Measurements from ENCODE around the gene VNN1. TPM values are rescaled to one million over a fixed set of nuclear protein-coding genes. Genes with fewer than 3 reads are reported as not detected.

VNN1 gene
- total and polyA plus RNA-seq, 7 donors = 0.83 to 3.2 (median 2.5) TPM; not detected in 1

DNA sequence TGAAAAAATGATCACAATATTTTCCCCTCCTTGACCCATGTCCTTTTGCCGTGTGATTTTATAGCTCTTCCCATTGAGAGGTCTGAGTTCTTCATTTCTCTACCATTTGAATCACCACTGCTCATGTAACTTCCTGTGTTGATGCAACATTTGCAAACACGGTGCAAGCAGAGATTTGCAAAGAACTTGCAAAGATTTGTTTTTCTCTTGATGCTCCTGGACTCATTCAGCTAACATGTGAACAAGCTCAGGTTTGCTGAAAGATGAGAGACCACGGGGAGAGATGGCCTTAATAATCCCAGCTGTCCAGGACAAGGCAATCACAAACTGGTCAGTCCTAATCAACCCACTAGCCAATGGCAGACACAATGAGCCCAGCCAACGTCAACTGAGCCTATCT, 35.3 kb upstream of the VNN1 start:
- H3K4me1 ChIP-seq = no peaks in the 10 kb centered on the region
- no peaks in the 10 kb centered on the region for H3K9me3 ChIP-seq
- 54 to 67% methylated on average over 4 of the region's 4 CpGs for WGBS, 2 donors
- TF ChIP-seq POLR2AphosphoS5 (IDR thresholded peaks at IDR 0.05) (peak in 1 of 4 donors; percentile 23), CTCF (IDR thresholded peaks at IDR 0.05) (no peak)
- DNase-seq = no peak
- no peaks in the 10 kb centered on the region for H3K36me3 ChIP-seq
- no peak overlapping the region for H3K4me3 ChIP-seq
- peak overlapping the region in 2 of 4 donors; percentile 6 to 18 for H3K27ac ChIP-seq
- no peaks in the 10 kb centered on the region for H3K27me3 ChIP-seq
- intact Hi-C loops (cut with DNase I) = no loop called here

- Histone ChIP-seq H3K27ac (no peak overlapping the region), H3K36me3 (no peaks in the 10 kb centered on the region), H3K4me1 (no peaks in the 10 kb centered on the region), H3K4me3 (no peak overlapping the region), H3K9me3 (no peaks in the 10 kb centered on the region), H3K27me3 (no peaks in the 10 kb centered on the region)
- TF ChIP-seq EP300 (IDR thresholded peaks at IDR 0.05) = no peak
- no peak for TF ChIP-seq POLR2A (IDR thresholded peaks at IDR 0.05)
- no peak for TF ChIP-seq CTCF (IDR thresholded peaks at IDR 0.05)
- no peak for TF ChIP-seq POLR2AphosphoS5 (IDR thresholded peaks at IDR 0.05)
- intact Hi-C loops (cut with DNase I) = no loop called here
- DNase-seq = no peak
- 96 to 100% methylated on average over 1 of the region's 1 CpG for WGBS, 2 donors
Measured at GRCh38 chr6:132748446-132748845, 34.6 kb upstream of the VNN1 start.

- 61 to 75% methylated on average over 1 of the region's 1 CpG for WGBS, 2 donors
- Histone ChIP-seq H3K9me3 (no peaks in the 10 kb centered on the region), H3K36me3 (no peaks in the 10 kb centered on the region), H3K27me3 (no peaks in the 10 kb centered on the region), H3K4me3 (no peak overlapping the region), H3K27ac (no peak overlapping the region), H3K4me1 (no peaks in the 10 kb centered on the region)
- TF ChIP-seq POLR2A (IDR thresholded peaks at IDR 0.05) = no peak
- TF ChIP-seq EP300 (IDR thresholded peaks at IDR 0.05) = no peak
- TF ChIP-seq POLR2AphosphoS5 (IDR thresholded peaks at IDR 0.05) = no peak
- intact Hi-C loops (cut with DNase I) = no loop called here
- DNase-seq = no peak
Measured at GRCh38 chr6:132746048-132746447, 32.2 kb upstream of the VNN1 start.

GRCh38 chr6:132742495-132742894, 28.6 kb upstream of the VNN1 start:
- Histone ChIP-seq H3K4me3 (no peak overlapping the region), H3K4me1 (no peaks in the 10 kb centered on the region), H3K27me3 (no peaks in the 10 kb centered on the region), H3K27ac (no peak overlapping the region), H3K36me3 (no peaks in the 10 kb centered on the region), H3K9me3 (no peaks in the 10 kb centered on the region)
- TF ChIP-seq CTCF (IDR thresholded peaks at IDR 0.05) = no peak
- peak in 1 of 4 donors; percentile 18 for TF ChIP-seq POLR2AphosphoS5 (IDR thresholded peaks at IDR 0.05)
- TF ChIP-seq EP300 (IDR thresholded peaks at IDR 0.05) = no peak
- WGBS, 2 donors = 58 to 77% methylated on average over 4 of the region's 4 CpGs
- intact Hi-C loops (cut with DNase I) = no loop called here
- DNase-seq = no peak

DNA sequence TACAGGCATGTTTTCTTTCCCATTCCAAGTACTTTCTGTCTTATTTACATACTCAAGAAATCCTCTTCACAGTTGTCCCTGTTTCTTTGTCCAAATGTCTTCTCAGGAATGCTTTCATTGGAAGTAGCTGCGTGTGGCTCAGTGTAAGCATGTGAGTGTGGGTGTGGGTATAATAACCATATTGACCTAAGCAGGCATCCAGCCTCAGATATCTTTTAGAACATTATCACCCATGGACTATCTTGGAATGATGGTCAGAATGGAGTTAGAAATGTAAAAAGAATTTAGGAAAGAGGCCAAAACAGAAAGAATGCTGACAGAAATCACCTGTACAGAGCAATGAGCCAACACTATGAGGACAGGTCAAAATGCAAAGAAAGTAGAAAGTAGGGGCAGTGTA, 27.4 kb upstream of the VNN1 start:
- no peak for DNase-seq
- no peak overlapping the region for H3K4me3 ChIP-seq
- H3K27me3 ChIP-seq = no peaks in the 10 kb centered on the region
- 59 to 93% methylated on average over 1 of the region's 1 CpG for WGBS, 2 donors
- no peaks in the 10 kb centered on the region for H3K9me3 ChIP-seq
- no peaks in the 10 kb centered on the region for H3K36me3 ChIP-seq
- TF ChIP-seq EP300 (IDR thresholded peaks at IDR 0.05) = no peak
- no peaks in the 10 kb centered on the region for H3K4me1 ChIP-seq
- intact Hi-C loops (cut with DNase I) = no loop called here
- no peak overlapping the region for H3K27ac ChIP-seq

DNA sequence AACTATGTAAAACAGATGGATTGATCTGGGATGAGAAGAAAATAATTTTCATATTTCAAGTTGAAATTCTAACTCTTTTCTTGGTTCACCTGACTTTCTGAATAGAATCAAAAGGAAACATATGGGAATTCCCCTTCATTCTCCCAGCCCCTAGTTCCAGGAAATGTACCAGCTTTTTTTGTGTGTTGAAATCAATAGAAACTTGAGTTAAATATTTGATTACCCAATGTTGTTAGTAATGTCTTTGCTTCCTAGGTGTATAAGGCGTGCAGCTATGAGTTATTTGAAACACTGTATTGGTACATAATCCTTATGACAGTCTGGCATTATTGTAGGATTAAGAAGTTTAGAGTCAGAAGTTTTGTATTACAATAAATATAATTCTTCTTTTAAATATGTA, 22.4 kb upstream of the VNN1 start:
- Histone ChIP-seq H3K4me1 (no peaks in the 10 kb centered on the region), H3K4me3 (no peak overlapping the region), H3K9me3 (no peaks in the 10 kb centered on the region), H3K27ac (no peak overlapping the region), H3K27me3 (no peaks in the 10 kb centered on the region), H3K36me3 (no peaks in the 10 kb centered on the region)
- no peak for DNase-seq
- intact Hi-C loops (cut with DNase I) = no loop called here
- WGBS, 2 donors = 10 to 53% methylated on average over 1 of the region's 1 CpG
- no peak for TF ChIP-seq POLR2A (IDR thresholded peaks at IDR 0.05)
- no peak for TF ChIP-seq EP300 (IDR thresholded peaks at IDR 0.05)
- no peak for TF ChIP-seq CTCF (IDR thresholded peaks at IDR 0.05)
- TF ChIP-seq POLR2AphosphoS5 (IDR thresholded peaks at IDR 0.05) = no peak
